GM12872 (cell line): Measurements from ENCODE around the gene ADARB2.

Experiments
- TF ChIP-seq, protein P1 (sequence below): IDR thresholded peaks from 3 replicates; pipeline ENCODE4 v1.5.1; 2011; ENCODE audit warnings: low read depth, mild to moderate bottlenecking, low read length, moderate library complexity; ENCODE audit not compliant: insufficient read depth

ADARB2 gene

DNA sequence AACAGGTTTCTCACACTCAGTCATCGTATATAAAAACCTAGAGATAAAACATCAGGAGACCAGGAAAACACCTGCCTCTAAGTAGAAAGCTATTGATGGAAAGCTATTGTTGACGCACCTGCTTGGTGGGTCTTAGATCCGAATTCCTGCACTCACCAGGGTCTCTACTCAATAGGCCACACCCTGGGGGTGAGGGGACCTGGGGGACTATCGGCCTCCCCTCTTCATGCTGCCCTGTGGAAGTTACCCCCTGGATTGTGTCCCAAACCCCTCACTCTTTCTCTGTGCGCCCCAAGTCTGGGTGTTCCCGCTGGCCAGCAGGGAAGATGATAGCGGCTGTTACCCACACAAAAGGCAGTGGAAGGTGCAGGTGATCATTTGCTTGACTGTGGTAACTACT is 368.1 kb downstream of the ADARB2 start:
- TF ChIP-seq, protein P1, sequence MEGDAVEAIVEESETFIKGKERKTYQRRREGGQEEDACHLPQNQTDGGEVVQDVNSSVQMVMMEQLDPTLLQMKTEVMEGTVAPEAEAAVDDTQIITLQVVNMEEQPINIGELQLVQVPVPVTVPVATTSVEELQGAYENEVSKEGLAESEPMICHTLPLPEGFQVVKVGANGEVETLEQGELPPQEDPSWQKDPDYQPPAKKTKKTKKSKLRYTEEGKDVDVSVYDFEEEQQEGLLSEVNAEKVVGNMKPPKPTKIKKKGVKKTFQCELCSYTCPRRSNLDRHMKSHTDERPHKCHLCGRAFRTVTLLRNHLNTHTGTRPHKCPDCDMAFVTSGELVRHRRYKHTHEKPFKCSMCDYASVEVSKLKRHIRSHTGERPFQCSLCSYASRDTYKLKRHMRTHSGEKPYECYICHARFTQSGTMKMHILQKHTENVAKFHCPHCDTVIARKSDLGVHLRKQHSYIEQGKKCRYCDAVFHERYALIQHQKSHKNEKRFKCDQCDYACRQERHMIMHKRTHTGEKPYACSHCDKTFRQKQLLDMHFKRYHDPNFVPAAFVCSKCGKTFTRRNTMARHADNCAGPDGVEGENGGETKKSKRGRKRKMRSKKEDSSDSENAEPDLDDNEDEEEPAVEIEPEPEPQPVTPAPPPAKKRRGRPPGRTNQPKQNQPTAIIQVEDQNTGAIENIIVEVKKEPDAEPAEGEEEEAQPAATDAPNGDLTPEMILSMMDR: no peak

DNA sequence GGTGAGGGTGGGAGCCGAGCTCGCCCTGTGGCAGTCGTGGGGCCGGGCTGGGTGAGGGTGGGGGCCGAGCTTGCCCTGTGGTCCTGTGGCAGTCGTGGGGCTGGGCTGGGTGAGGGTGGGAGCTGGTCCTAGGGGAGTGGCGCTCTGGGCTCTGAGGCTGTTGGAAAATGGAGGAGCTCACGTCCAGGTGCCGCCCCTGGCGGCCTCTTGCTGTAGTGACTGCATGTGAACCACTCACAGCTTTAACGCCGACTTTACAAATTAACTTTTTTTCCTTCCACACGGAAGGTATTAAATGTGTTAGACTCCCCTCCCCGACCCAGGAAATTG is 368.5 kb downstream of the ADARB2 start:
- TF ChIP-seq, protein P1: peak; percentile 82

- TF ChIP-seq, protein P1: no peak
Measured at GRCh38 chr10:1367938-1368841, 369.1 kb downstream of the ADARB2 start.

DNA sequence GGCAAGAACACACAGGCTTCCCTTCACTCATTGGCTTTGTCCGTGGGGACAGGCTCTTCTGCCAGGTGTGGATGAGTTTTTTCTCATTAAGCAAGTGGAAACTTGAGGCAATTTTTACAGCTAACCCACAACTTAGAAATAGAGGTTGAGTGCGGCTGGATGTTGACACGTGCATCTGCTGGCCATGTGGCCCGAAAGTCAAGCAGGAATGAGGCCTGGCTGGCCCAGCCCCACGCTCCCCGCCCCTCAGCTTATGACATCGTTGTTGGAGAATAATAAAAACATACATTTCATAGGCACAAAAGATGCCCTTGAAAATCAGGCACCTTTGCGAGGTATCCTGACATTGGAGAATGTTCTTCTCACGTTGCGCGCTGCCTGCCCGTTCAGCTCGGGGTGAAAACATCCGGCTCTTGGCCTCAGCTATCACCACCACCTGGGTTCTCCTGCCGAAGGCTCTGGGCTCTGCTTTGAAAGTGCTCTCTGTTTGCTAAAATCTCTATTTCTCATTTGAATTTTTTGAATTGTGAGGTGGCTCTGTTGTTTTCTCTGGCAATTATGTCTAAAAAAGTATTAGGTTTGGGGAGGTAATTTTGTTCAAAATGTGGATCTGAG is 370.4 kb downstream of the ADARB2 start:
- TF ChIP-seq, protein P1: no peak

GRCh38 chr10:1366322-1366691 is 371.0 kb downstream of the ADARB2 start:
- TF ChIP-seq, protein P1: no peak

DNA sequence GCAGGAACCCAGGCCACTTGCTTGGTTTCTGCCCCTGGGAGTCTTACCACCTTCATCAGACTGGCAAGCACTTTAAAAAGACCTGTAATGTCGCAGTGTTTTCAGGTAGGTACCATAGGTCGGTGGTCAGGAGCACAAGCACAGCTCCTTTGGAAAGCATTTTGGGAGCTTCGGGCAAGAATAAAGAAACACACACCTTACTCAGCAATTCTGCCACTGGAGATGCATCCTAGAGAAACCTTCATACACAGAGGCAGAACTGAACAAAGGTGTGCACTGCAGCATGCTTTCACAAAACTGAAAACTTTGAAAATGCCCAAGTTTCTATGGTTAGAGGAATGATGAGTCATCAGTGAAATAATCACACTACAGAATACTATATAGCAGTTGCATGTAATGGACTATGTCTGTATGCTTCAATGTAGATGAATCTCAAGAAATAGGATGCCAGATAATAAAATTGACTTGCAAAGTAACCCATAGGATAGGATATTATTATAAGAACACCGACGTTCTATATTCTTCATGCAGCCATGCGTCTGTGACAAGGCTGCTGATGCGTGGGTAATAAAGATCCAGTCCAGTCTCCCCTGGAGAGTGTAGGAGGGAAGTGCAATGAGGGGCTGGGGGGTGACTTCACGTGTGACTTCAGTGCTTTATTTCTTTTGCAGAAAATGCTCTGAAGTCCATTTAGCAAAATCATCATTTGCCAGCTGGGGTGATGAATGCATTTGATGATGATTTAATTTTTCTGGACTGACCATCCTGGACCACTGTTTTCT is 371.6 kb downstream of the ADARB2 start:
- TF ChIP-seq, protein P1: no peak

GRCh38 chr10:1364151-1364910 is 373.0 kb downstream of the ADARB2 start:
- TF ChIP-seq, protein P1: no peak
